HAP-1 (cell line): ENCODE data around the gene ALOX5.
"Not testable (repeated sequence)": the region's sequence is repeated elsewhere in the genome, so short reads cannot be mapped to it uniquely, and the experiment has no call there.

Experiments used
- DNase-seq, 2 experiments: peaks; one replicate each; pipeline ENCODE4 v3.0.0-alpha.2; 2016 to 2020; ENCODE audit warnings: low spot score in 2 of 2
- H3K27me3 ChIP-seq: fragments of 250-450 bp; sonication (Bioruptor Pico); 2 replicates; pipeline ENCODE4 v1.5.1; 2020; ENCODE audit warnings: low read depth, mild to moderate bottlenecking, moderate library complexity
- H3K36me3 ChIP-seq: fragments of 250-450 bp; sonication (Bioruptor Pico); replicated peaks from 2 replicates; pipeline ENCODE4 v1.5.1; 2020; ENCODE audit warnings: mild to moderate bottlenecking
- H3K4me1 ChIP-seq: fragments of 250-450 bp; sonication (Bioruptor Pico); 2 replicates; pipeline ENCODE4 v1.5.1; 2020; ENCODE audit warnings: mild to moderate bottlenecking
- H3K4me3 ChIP-seq: fragments of 250-450 bp; sonication (Bioruptor Pico); 2 replicates; pipeline ENCODE4 v1.5.1; 2020; ENCODE audit warnings: mild to moderate bottlenecking, moderate library complexity
- H3K9me3 ChIP-seq: fragments of 250-450 bp; sonication (Bioruptor Pico); 2 replicates; pipeline ENCODE4 v1.5.1; 2020; ENCODE audit warnings: mild to moderate bottlenecking, moderate library complexity
- in situ Hi-C: fragments of 300-500 bp; cut with MboI; formaldehyde crosslinking; loops from 3 replicates; pipeline ENCODE4 v1.14.3; 2020; ENCODE audit warnings: low sequenced_read_pairs, inconsistent platforms, mixed read lengths

Gene ALOX5

GRCh38 chr10:45480294-45480693 is 106.3 kb downstream of the ALOX5 start:
- DNase-seq, result no peak
- no peaks in the 10 kb centered on the region for H3K4me1 ChIP-seq
- H3K9me3 ChIP-seq, result no peaks in the 10 kb centered on the region
- no peaks in the 10 kb centered on the region for H3K27me3 ChIP-seq
- H3K36me3 ChIP-seq, result no peaks in the 10 kb centered on the region
- in situ Hi-C loops, result no loop called here
- H3K4me3 ChIP-seq, result no peak overlapping the region

DNA sequence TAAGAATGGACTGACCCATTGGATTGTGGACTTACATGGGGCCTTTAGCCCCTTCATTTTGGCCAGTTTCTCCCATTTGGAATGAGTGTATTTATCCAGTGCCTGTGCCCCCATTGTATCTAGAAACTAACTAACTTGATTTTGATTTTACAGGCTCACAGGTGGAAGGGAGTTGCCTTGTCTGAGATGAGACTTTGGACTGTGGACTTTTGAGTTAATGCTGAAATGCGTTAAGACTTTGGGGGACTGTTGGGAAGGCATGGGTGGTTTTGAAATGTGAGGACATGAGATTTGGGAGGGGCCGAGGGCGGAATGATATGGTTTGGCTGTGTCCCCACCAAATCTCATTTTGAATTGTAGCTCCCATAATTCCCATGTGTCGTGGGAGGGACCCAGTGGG is 107.1 kb downstream of the ALOX5 start:
- H3K27me3 ChIP-seq, H3K4me1 ChIP-seq, H3K36me3 ChIP-seq, H3K4me3 ChIP-seq, in situ Hi-C loops, H3K9me3 ChIP-seq, DNase-seq: not testable (repeated sequence)

- Histone ChIP-seq H3K9me3 (no peaks in the 10 kb centered on the region), H3K4me1 (no peaks in the 10 kb centered on the region), H3K4me3 (no peak overlapping the region), H3K27me3 (no peaks in the 10 kb centered on the region), H3K36me3 (no peaks in the 10 kb centered on the region)
- in situ Hi-C loops, result no loop called here
- DNase-seq, result no peak
These were observed 109.0 kb downstream of the ALOX5 start for GRCh38 chr10:45483002-45483401.

DNA sequence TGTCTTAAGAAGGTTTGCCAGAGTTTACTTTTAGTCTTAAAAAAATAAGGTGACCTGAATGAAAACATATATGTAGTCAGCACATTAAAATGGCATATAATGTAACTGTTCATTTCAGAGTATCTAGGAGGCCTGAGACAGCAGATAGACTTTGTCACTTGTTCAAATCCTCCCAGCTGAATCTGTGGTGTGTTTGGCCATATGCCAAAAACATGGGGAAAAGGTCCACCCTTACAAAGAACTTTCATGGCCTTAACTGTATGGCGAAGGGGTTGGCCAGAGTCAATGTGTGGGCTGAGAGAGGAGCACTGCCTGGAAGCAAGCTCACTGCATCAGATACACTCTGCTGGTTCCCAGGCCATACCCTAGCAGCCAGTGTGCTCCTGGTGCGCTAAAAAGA is 113.7 kb downstream of the ALOX5 start:
- Histone ChIP-seq H3K9me3 (no peaks in the 10 kb centered on the region), H3K4me1 (no peaks in the 10 kb centered on the region), H3K27me3 (no peaks in the 10 kb centered on the region), H3K36me3 (no peaks in the 10 kb centered on the region), H3K4me3 (no peak overlapping the region)
- in situ Hi-C loops, result no loop called here
- DNase-seq, result no peak

GRCh38 chr10:45488365-45488764 is 114.3 kb downstream of the ALOX5 start:
- in situ Hi-C loops, result no loop called here
- no peak overlapping the region for H3K4me3 ChIP-seq
- no peaks in the 10 kb centered on the region for H3K36me3 ChIP-seq
- no peaks in the 10 kb centered on the region for H3K4me1 ChIP-seq
- DNase-seq, result no peak
- H3K27me3 ChIP-seq, result no peaks in the 10 kb centered on the region
- no peaks in the 10 kb centered on the region for H3K9me3 ChIP-seq

GRCh38 chr10:45490277-45490676 is 116.3 kb downstream of the ALOX5 start:
- H3K4me1 ChIP-seq, result no peaks in the 10 kb centered on the region
- no peak overlapping the region for H3K4me3 ChIP-seq
- no peaks in the 10 kb centered on the region for H3K9me3 ChIP-seq
- no peak for DNase-seq
- in situ Hi-C loops, result no loop called here
- no peaks in the 10 kb centered on the region for H3K36me3 ChIP-seq
- H3K27me3 ChIP-seq, result no peaks in the 10 kb centered on the region

DNA sequence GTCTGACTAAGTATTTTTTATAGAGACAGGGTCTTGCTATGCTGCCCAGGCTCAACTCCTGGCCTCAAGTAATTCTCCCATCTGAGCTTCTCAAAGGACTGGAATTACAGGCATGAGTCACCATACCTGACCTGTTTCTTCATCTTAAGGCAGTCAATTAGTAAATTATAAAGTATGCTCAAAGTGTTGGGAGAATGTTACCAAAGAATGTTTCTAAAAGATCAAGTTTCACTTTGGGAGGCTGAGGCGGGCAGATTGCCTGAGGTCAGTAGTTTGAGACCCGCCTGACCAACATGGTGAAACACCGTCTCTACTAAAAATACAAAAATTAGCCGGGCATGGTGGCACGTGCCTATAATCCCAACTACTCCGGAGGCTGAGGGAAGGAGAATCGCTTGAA is 117.0 kb downstream of the ALOX5 start:
- Histone ChIP-seq H3K4me3 (no peak overlapping the region), H3K4me1 (no peaks in the 10 kb centered on the region), H3K36me3 (no peaks in the 10 kb centered on the region), H3K9me3 (no peaks in the 10 kb centered on the region), H3K27me3 (no peaks in the 10 kb centered on the region)
- in situ Hi-C loops, result no loop called here
- DNase-seq, result no peak
